ENCODE results near the gene CRYGN.

CRYGN gene

DNA sequence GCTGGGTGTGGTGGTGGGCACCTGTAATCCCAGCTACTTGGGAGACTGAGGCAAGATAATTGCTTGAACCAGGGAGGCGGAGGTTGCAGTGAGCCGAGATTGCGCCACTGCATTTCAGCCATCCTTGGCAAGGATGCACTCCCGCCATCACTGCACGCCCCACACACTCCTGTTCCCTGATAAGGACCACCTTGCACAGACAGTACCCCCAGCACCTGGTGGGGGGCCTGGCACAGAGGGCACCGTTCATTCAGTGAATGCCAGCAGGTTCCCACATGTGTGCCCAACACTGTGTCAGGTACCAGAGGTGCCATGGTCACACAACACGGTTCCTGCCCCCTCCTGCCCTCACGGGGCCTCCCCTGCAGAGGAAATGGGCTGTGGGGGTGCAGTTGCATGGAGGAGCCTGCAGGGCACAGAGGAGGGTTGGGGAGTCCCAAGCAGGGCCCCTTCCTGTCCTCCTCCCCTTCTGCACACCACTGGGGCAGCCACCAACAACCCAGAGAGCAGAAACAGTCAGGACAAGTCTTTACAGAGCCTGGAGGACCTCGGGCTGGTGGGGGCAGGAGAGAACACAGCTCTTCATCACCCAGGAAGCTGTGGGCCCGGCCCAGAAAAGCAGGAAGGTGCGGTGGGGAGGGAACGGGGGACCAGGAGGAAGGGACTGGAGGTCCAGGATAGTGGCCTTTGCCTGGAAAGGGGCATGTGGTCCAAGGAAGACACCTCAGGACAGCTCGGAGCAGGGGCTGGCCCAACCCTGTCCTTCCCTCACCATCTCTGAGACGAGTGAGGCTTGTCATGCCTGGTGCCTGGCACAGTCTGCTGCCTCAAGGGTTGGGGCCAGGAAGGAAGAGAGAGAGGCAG, 7.1 kb downstream of the CRYGN start:
- H2BK15ac ChIP-seq (ENCODE audit: low read length): peak overlapping the region; percentile 61
- H2BK12ac ChIP-seq (ENCODE audit: low read length): peak overlapping the region; percentile 0
- H3K9me3 ChIP-seq (replicated peaks in 1 of 2; ENCODE audit: control insufficient read depth in 2 of 2, insufficient read depth in 1 of 2, low read depth in 1 of 2, low read length in 2 of 2): peaks cover 0 to 1% of the 10 kb centered on the region in 2 donors
- H3K4me3 ChIP-seq (ENCODE audit: low read length in 2 of 2): no peak overlapping the region
- H3K4ac ChIP-seq (ENCODE audit: low read length): no peak overlapping the region
- DNase-seq (ENCODE audit: low spot score): no peak
- no peak overlapping the region for H4K91ac ChIP-seq (ENCODE audit: low read depth, low read length, poor library complexity)
- no peak overlapping the region for H3K9ac ChIP-seq (ENCODE audit: low read depth, low read length, poor library complexity)
- no peaks in the 10 kb centered on the region for H3K36me3 ChIP-seq (replicated peaks in 1 of 2; ENCODE audit: control insufficient read depth in 2 of 2, insufficient read depth in 2 of 2, low read length in 2 of 2)
- no peak overlapping the region for H3K27ac ChIP-seq (replicated peaks; ENCODE audit: low read length)
- no peak overlapping the region for H2BK5ac ChIP-seq (ENCODE audit: low read length)
- no peaks in the 10 kb centered on the region for H3K79me1 ChIP-seq (ENCODE audit: low read depth, low read length)
- no CpG with 5 or more reads among the region's 14 CpGs for WGBS, 2 donors (ENCODE audit: extremely low coverage in 2 of 2, insufficient read length in 2 of 2, insufficient replicate concordance in 1 of 2)
- no peak overlapping the region for H2AFZ ChIP-seq (ENCODE audit: low read length)
- H3K27me3 ChIP-seq (ENCODE audit: control insufficient read depth in 3 of 3, insufficient read depth in 3 of 3, low read depth in 1 of 3, low read length in 3 of 3): peaks cover 0 to 40% (median 0%) of the 10 kb centered on the region in 3 experiments
- peak overlapping the region; percentile 67 for H3K18ac ChIP-seq (ENCODE audit: low read length)
- peaks cover 13 to 16% of the 10 kb centered on the region in 2 donors for H3K4me1 ChIP-seq (ENCODE audit: control insufficient read depth in 2 of 2, insufficient read depth in 1 of 2, low read depth in 1 of 2, low read length in 2 of 2)
- H3K23ac ChIP-seq (ENCODE audit: low read depth, low read length, poor library complexity): peak overlapping the region; percentile 17
- H4K8ac ChIP-seq (ENCODE audit: low read depth, low read length): no peak overlapping the region
- H3K4me2 ChIP-seq (ENCODE audit: insufficient read depth, low read length, poor library complexity, severe bottlenecking): no peak overlapping the region
- no peak overlapping the region for H3K14ac ChIP-seq (ENCODE audit: low read length)
- peak overlapping the region; percentile 2 for H2BK120ac ChIP-seq (ENCODE audit: low read depth, low read length)
- H2AK5ac ChIP-seq (ENCODE audit: low read depth, low read length): peak overlapping the region; percentile 88

DNA sequence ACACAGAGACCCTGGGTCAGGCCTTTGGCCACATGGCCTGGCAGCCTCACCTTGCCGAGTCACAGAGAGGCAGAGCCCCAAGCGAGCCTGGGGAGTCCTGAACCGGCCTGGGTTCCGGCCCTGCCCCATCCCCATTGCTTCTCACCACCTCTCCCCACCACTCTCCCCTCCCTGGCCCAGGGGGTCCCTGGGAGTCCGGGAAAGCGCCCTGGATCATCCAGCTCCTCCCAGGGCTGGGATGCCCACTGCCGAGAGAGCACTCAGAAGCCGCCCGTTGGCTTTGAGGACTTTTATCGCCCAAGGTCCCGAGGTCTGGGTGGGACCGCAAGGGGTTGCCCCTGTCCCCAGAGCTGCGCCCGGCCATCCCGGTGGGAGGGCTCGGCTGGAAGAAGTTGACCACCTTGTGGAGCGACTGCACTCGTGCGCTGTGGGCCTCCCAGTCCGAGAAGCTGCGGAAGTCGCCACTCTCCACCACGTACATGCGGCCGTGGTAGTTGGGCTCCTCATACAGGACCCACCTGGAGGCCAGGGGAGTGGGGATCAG, 8.1 kb downstream of the CRYGN start:
- no peak overlapping the region for H4K8ac ChIP-seq (ENCODE audit: low read depth, low read length)
- H2BK120ac ChIP-seq (ENCODE audit: low read depth, low read length): peak overlapping the region; percentile 20
- H3K4ac ChIP-seq (ENCODE audit: low read length): no peak overlapping the region
- H3K27ac ChIP-seq (replicated peaks; ENCODE audit: low read length): no peak overlapping the region
- H3K79me1 ChIP-seq (ENCODE audit: low read depth, low read length): no peaks in the 10 kb centered on the region
- peak overlapping the region; percentile 33 for H2BK12ac ChIP-seq (ENCODE audit: low read length)
- no peak overlapping the region for H2AFZ ChIP-seq (ENCODE audit: low read length)
- H2BK15ac ChIP-seq (ENCODE audit: low read length): peak overlapping the region; percentile 18
- H2AK5ac ChIP-seq (ENCODE audit: low read depth, low read length): peak overlapping the region; percentile 43
- no CpG with 5 or more reads among the region's 25 CpGs for WGBS, 2 donors (ENCODE audit: extremely low coverage in 2 of 2, insufficient read length in 2 of 2, insufficient replicate concordance in 1 of 2)
- H3K4me3 ChIP-seq (ENCODE audit: low read length in 2 of 2): no peak overlapping the region
- H3K4me1 ChIP-seq (ENCODE audit: control insufficient read depth in 2 of 2, insufficient read depth in 1 of 2, low read depth in 1 of 2, low read length in 2 of 2): peaks cover 13 to 22% of the 10 kb centered on the region in 2 donors
- H3K27me3 ChIP-seq (ENCODE audit: control insufficient read depth in 3 of 3, insufficient read depth in 3 of 3, low read depth in 1 of 3, low read length in 3 of 3): peaks cover 0 to 34% (median 0%) of the 10 kb centered on the region in 3 experiments
- DNase-seq (ENCODE audit: low spot score): no peak
- H3K14ac ChIP-seq (ENCODE audit: low read length): no peak overlapping the region
- H4K91ac ChIP-seq (ENCODE audit: low read depth, low read length, poor library complexity): no peak overlapping the region
- peak overlapping the region; percentile 72 for H3K18ac ChIP-seq (ENCODE audit: low read length)
- H3K9ac ChIP-seq (ENCODE audit: low read depth, low read length, poor library complexity): no peak overlapping the region
- no peaks in the 10 kb centered on the region for H3K36me3 ChIP-seq (replicated peaks in 1 of 2; ENCODE audit: control insufficient read depth in 2 of 2, insufficient read depth in 2 of 2, low read length in 2 of 2)
- H2BK5ac ChIP-seq (ENCODE audit: low read length): no peak overlapping the region
- H3K23ac ChIP-seq (ENCODE audit: low read depth, low read length, poor library complexity): no peak overlapping the region
- no peak overlapping the region for H3K4me2 ChIP-seq (ENCODE audit: insufficient read depth, low read length, poor library complexity, severe bottlenecking)
- peaks cover 3 to 9% of the 10 kb centered on the region in 2 donors for H3K9me3 ChIP-seq (replicated peaks in 1 of 2; ENCODE audit: control insufficient read depth in 2 of 2, insufficient read depth in 1 of 2, low read depth in 1 of 2, low read length in 2 of 2)

- H4K91ac ChIP-seq (ENCODE audit: low read depth, low read length, poor library complexity): no peak overlapping the region
- peaks cover 0 to 29% (median 0%) of the 10 kb centered on the region in 3 experiments for H3K27me3 ChIP-seq (ENCODE audit: control insufficient read depth in 3 of 3, insufficient read depth in 3 of 3, low read depth in 1 of 3, low read length in 3 of 3)
- no peak overlapping the region for H3K14ac ChIP-seq (ENCODE audit: low read length)
- no peak overlapping the region for H3K4me2 ChIP-seq (ENCODE audit: insufficient read depth, low read length, poor library complexity, severe bottlenecking)
- no peak overlapping the region for H2AFZ ChIP-seq (ENCODE audit: low read length)
- peak overlapping the region; percentile 23 for H2AK5ac ChIP-seq (ENCODE audit: low read depth, low read length)
- H2BK12ac ChIP-seq (ENCODE audit: low read length): peak overlapping the region; percentile 33
- H3K9ac ChIP-seq (ENCODE audit: low read depth, low read length, poor library complexity): no peak overlapping the region
- peaks cover 13 to 22% of the 10 kb centered on the region in 2 donors for H3K4me1 ChIP-seq (ENCODE audit: control insufficient read depth in 2 of 2, insufficient read depth in 1 of 2, low read depth in 1 of 2, low read length in 2 of 2)
- H3K27ac ChIP-seq (replicated peaks; ENCODE audit: low read length): no peak overlapping the region
- no peak overlapping the region for H3K4ac ChIP-seq (ENCODE audit: low read length)
- no peaks in the 10 kb centered on the region for H3K79me1 ChIP-seq (ENCODE audit: low read depth, low read length)
- H3K9me3 ChIP-seq (replicated peaks in 1 of 2; ENCODE audit: control insufficient read depth in 2 of 2, insufficient read depth in 1 of 2, low read depth in 1 of 2, low read length in 2 of 2): peaks cover 3 to 9% of the 10 kb centered on the region in 2 donors
- H2BK15ac ChIP-seq (ENCODE audit: low read length): peak overlapping the region; percentile 18
- no peak for DNase-seq (ENCODE audit: low spot score)
- H3K36me3 ChIP-seq (replicated peaks in 1 of 2; ENCODE audit: control insufficient read depth in 2 of 2, insufficient read depth in 2 of 2, low read length in 2 of 2): no peaks in the 10 kb centered on the region
- no peak overlapping the region for H4K8ac ChIP-seq (ENCODE audit: low read depth, low read length)
- no peak overlapping the region for H3K23ac ChIP-seq (ENCODE audit: low read depth, low read length, poor library complexity)
- peak overlapping the region; percentile 33 for H2BK5ac ChIP-seq (ENCODE audit: low read length)
- H3K4me3 ChIP-seq (ENCODE audit: low read length in 2 of 2): no peak overlapping the region
- peak overlapping the region; percentile 20 for H2BK120ac ChIP-seq (ENCODE audit: low read depth, low read length)
- peak overlapping the region; percentile 72 for H3K18ac ChIP-seq (ENCODE audit: low read length)
- no CpG with 5 or more reads among the region's 13 CpGs for WGBS, 2 donors (ENCODE audit: extremely low coverage in 2 of 2, insufficient read length in 2 of 2, insufficient replicate concordance in 1 of 2)
These were observed 8.6 kb downstream of the CRYGN start for GRCh38 chr7:151431281-151431767.
